GM10847 (cell line): ENCODE results near the gene TNNT2.

Source experiments
- POLR2A ChIP-seq: IDR thresholded peaks from 2 replicates; pipeline ENCODE4 v1.6.1; 2011; ENCODE audit not compliant: insufficient read length; ENCODE audit errors: extremely low read depth

TNNT2 gene

GRCh38 chr1:201377611-201378092, at the start of gene TNNT2:
Gene TNNT2, minus strand, starts transcription at chr1:201377680. Its CDS starts 4,426 bp downstream, at chr1:201373254.
- TF ChIP-seq POLR2A, result no peak

GRCh38 chr1:201426479-201427310, 49.2 kb upstream of the TNNT2 start:
- no peak for TF ChIP-seq POLR2A

GRCh38 chr1:201424146-201424545, 46.7 kb upstream of the TNNT2 start:
- no peak for TF ChIP-seq POLR2A

- no peak for TF ChIP-seq POLR2A
Observed at GRCh38 chr1:201423655-201424054, 46.2 kb upstream of the TNNT2 start.

DNA sequence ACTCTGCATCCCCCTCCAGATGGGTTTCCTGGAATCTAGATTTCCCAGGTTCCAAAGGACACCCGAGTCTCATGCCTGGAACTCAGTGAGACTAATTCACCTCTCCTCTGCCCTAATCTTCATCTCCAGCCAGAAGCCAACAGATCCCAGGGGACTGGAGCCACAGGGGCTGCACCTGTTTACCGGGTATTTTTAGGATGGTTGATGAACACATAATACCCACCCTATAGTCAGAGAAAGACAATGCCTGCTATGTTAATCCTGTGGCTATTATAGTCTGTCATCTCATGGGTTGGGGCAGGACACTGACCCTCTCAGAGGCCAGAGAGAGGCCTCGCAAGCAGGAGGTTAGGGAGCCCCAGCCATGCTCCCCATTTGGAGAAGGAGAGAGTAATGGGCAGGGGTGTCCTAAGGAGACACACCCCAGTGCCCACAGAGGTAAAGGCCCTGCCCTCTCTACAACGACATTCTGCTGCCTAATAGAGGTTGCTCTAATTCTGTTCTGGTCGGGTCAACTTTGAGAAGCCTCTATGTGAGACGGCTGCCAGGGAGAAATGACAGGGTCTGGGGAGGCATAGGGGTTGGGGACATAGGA, 45.1 kb upstream of the TNNT2 start:
- no peak for TF ChIP-seq POLR2A

- no peak for TF ChIP-seq POLR2A
Observed at GRCh38 chr1:201422026-201422425, 44.5 kb upstream of the TNNT2 start.

DNA sequence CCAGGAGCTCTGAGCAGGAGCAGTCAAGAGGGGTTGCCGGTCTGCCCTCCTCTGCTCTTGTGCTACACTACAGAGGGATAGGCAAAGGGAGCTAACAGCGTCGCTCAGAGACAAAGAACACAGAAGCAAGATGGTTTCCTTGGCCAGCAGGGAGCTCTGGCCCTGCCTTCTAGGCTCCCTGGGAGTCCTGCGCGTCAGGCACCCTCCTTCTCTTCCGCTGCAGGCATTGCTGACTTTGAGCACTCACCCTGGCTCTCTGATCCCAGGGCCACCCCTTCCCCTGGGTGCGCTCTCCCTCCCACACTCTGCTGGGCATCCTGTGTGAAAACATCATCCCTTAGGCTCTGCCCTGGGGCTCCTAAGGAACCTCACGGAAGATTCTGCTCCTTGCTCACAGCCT, 43.6 kb upstream of the TNNT2 start:
- no peak for TF ChIP-seq POLR2A

GRCh38 chr1:201420608-201421002, 43.1 kb upstream of the TNNT2 start:
- TF ChIP-seq POLR2A, result no peak

DNA sequence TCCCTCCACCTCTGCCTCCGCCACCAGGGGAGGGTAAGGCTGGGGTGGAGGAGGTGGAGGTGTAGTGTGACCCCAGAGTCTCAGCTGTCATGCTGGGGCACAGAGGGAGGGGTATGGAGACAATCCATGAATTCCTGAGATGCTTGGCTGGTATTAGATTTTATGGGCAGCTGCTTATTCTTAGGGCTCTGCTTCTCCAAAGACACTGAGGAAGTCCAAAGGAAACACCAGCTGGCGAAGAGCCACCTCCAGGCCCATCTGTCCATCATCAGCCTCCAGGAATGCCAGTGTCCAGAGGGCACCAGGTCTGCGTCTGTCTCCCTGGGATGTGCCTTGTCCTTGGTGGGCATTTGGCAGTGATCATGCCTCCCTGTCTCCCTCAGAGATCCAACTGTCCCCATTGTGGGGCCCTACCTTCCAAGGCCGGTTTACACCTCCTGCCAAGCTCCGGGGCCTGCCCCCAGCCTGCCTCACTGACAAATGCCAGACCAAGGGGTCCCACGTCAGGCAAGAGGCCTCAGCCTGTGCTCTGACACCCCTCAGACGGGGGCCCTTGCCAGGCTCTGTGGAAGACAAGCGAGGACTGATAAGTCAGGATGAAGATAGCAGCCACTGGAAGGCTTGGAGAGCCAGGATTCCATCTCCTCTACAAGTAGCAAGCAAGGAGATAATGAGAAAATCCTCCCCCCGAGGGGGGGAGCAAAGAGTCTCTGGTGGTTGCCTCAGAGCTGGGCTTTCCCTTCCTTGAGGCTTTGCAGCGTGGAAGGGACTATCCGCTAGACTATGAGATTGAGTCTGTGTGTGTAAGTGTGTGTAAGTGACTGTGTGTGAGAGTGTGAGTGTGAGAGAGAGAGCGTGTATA, 42.5 kb upstream of the TNNT2 start:
- TF ChIP-seq POLR2A, result no peak

GRCh38 chr1:201419256-201419655, 41.8 kb upstream of the TNNT2 start:
- no peak for TF ChIP-seq POLR2A

GRCh38 chr1:201418461-201418860, 41.0 kb upstream of the TNNT2 start:
- TF ChIP-seq POLR2A, result no peak

DNA sequence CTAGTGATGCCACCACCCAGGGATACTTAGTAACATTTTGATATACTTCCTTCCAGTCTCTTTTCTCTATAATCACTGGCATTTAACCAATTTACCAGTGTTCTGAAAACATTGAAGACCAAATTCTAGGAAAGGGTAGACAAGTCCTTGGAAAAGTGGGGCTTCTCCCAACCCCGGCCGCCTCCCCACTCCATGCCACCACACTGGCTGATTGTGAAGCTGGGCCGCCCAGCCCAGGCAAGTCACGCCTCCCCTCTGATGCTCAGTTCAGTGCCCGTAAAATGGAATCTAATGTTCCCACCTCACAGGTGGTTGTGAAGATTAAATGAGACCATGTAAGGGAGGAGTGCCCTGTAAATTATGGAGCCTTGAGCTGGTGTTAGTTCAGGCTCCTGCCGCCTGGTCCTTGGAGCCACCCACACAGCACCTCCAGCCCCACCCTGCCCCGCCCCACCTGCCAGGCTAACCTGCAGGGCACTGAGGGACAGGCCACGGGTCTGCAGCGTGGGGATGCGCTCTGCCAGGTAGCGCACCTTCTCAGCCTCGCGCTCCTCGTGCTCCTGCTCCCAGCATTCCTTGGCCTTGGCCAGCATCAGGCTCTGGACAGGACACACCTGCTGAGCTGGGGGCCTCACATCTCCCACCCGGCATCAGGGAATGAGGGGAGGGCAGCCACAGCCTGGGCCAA, 36.7 kb upstream of the TNNT2 start:
- TF ChIP-seq POLR2A, result no peak

DNA sequence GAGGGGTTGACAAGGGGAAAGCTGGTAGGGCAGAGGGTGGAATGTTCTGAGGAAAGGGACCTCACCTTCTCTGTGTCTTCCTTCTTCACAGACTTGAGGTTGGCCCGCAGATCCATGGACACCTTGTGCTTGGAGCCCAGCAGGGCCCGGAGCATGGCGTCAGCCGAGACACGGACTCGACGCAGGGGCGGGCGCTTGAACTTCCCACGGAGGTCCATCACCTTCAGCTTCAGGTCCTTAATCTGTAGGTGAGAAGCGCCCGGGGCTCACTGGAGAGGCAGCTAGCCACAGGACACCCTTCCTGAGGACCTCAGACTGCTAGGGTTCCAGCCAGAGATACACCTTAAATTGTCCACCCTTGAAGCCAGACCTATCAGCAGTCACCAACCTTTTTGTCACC, 33.8 kb upstream of the TNNT2 start:
- no peak for TF ChIP-seq POLR2A

- no peak for TF ChIP-seq POLR2A
Observed at GRCh38 chr1:201409440-201409839, 32.0 kb upstream of the TNNT2 start.

DNA sequence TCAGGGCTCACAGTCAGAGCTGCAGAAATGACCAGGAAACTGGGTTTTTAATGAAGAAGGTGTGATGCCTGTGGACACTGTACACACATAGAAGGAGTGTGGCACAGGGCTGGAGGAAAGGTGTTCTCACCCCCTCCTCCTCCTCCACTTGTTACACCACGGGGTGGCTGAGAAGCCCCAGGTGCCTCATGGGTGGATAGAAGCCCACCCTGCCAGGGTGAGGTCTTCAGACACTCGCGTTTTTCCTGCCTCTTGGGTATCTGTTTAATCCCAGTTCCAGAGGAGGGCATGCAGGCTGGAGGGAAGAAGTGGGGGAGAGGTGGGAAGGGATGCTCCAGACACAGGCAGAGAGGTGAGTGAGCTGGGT, 31.3 kb upstream of the TNNT2 start:
- no peak for TF ChIP-seq POLR2A

- TF ChIP-seq POLR2A, result no peak
Observed at GRCh38 chr1:201408176-201408833, 30.8 kb upstream of the TNNT2 start.
